HCT116 (cell line): ENCODE results near the gene CTU1. TPM values are rescaled to one million over a fixed set of nuclear protein-coding genes. Genes with fewer than 3 reads are reported as not detected.

Experiments
- ATAC-seq: fragments of 200-7000 bp; cut with Tn5 transposase; 2 replicates; pipeline ENCODE4 v1.9.1; 2020; ENCODE audit warnings: mild to moderate bottlenecking, moderate library complexity
- BruUV-seq: library from RNA; stranded (reverse); fragments of 400-500 nt; replicated peaks from 2 replicates; lab custom pipeline; 2021; lab: Mats Ljungman, UMichigan
- CTCF ChIA-PET: fragments of 300-600 bp; sonication (Branson Sonifier 250); formaldehyde crosslinking; loops from one replicate; lab custom pipeline; 2021; ENCODE audit warnings: antibody characterized with exemption; lab: Charles Lee
- POLR2A ChIA-PET: fragments of 300-600, 350-600 bp; sonication (Branson Sonifier 250); formaldehyde crosslinking; loops from one replicate; lab custom pipeline; 2021; ENCODE audit warnings: antibody characterized with exemption; lab: Charles Lee
- RAD21 ChIA-PET, 2 experiments: fragments of 300-600 bp; sonication (Branson Sonifier 250); formaldehyde crosslinking; loops; one replicate each; lab custom pipeline; 2023; ENCODE audit warnings: low total read pairs in 2 of 2; ENCODE audit not compliant: uncharacterized antibody in 2 of 2, unreplicated experiment in 2 of 2, low non-redundant PET in 1 of 2; lab: Charles Lee
- DNase-seq: peaks from one replicate; pipeline ENCODE4 v3.0.0-alpha.2; 2010; ENCODE audit warnings: low read depth, low spot score
- H2AFZ ChIP-seq: fragments of 200-600 bp; shearing (Covaris generic), sonication (generic); 2 replicates; pipeline ENCODE4 v1.6.1; 2017; ENCODE audit warnings: low read depth, mixed run types, mixed read lengths, antibody characterized with exemption, low read length; ENCODE audit not compliant: poor library complexity, severe bottlenecking
- H3K27ac ChIP-seq: 2 replicates; pipeline ENCODE4 v1.5.1; 2012; ENCODE audit warnings: low read depth, low read length
- H3K27me3 ChIP-seq: fragments of 200-600 bp; sonication (generic); 2 replicates; pipeline ENCODE4 v1.6.1; 2016; ENCODE audit warnings: mixed run types, low read length, mixed read lengths; ENCODE audit not compliant: insufficient read depth
- H3K36me3 ChIP-seq, 2 experiments: fragments of 200-500 bp in 1 of 2; fragments of 200-600 bp in 1 of 2; sonication (Bioruptor generic) in 1 of 2; sonication (generic) in 1 of 2; 2 replicates each; pipeline versions ENCODE4 v1.5.1 to v1.6.1; 2014 to 2016; ENCODE audit warnings: low read length in 2 of 2, inconsistent platforms in 1 of 2, mixed read lengths in 1 of 2, mixed run types in 1 of 2; ENCODE audit not compliant: insufficient read depth in 2 of 2, control insufficient read depth in 1 of 2
- H3K4me1 ChIP-seq, 2 experiments: fragments of 200-600 bp in 1 of 2; sonication (generic) in 1 of 2; 2 replicates each; pipeline versions ENCODE4 v1.5.1 to v1.6.1; 2012 to 2017; ENCODE audit warnings: low read length in 2 of 2, inconsistent platforms in 1 of 2, mild to moderate bottlenecking in 1 of 2, mixed read lengths in 1 of 2, mixed run types in 1 of 2, moderate library complexity in 1 of 2; ENCODE audit not compliant: insufficient read depth in 2 of 2, control insufficient read depth in 1 of 2
- H3K4me2 ChIP-seq: fragments of 200-600 bp; sonication (generic); 2 replicates; pipeline ENCODE4 v1.6.1; 2017; ENCODE audit warnings: mixed run types, low read length, mixed read lengths
- H3K4me3 ChIP-seq, 2 experiments: fragments of 200-600 bp in 1 of 2; sonication (generic) in 1 of 2; replicated peaks in 1 of 2; 2 replicates each; pipeline ENCODE4 v1.5.1; 2011 to 2016; ENCODE audit warnings: low read length in 2 of 2, control low read depth in 1 of 2, low read depth in 1 of 2, mild to moderate bottlenecking in 1 of 2, mixed read lengths in 1 of 2, mixed run types in 1 of 2
- H3K79me2 ChIP-seq: fragments of 200-600 bp; sonication (generic); 2 replicates; pipeline ENCODE4 v1.6.1; 2017; ENCODE audit warnings: mild to moderate bottlenecking, mixed run types, low read length, moderate library complexity, mixed read lengths; ENCODE audit not compliant: insufficient read depth
- H3K9ac ChIP-seq: fragments of 200-600 bp; sonication (generic); 2 replicates; pipeline ENCODE4 v1.6.1; 2016; ENCODE audit warnings: low read length, mixed read lengths
- H3K9me2 ChIP-seq: fragments of 200-600 bp; sonication (generic), shearing (Covaris generic); 2 replicates; pipeline ENCODE4 v1.6.1; 2017; ENCODE audit warnings: mixed run types, mild to moderate bottlenecking, moderate library complexity; ENCODE audit not compliant: insufficient read depth
- H3K9me3 ChIP-seq, 2 experiments: fragments of 200-500 bp in 1 of 2; fragments of 200-600 bp in 1 of 2; sonication (Bioruptor generic) in 1 of 2; sonication (generic) in 1 of 2; 2 replicates each; pipeline ENCODE4 v1.6.1; 2014 to 2017; ENCODE audit warnings: low read length in 2 of 2, mixed read lengths in 2 of 2, inconsistent platforms in 1 of 2, low read depth in 1 of 2, mild to moderate bottlenecking in 1 of 2, mixed run types in 1 of 2, moderate library complexity in 1 of 2; ENCODE audit not compliant: control insufficient read depth in 1 of 2, insufficient read depth in 1 of 2
- H4K20me1 ChIP-seq: fragments of 200-600 bp; sonication (generic), shearing (Covaris generic); 2 replicates; pipeline ENCODE4 v1.6.1; 2017; ENCODE audit warnings: mixed run types, mild to moderate bottlenecking, moderate library complexity; ENCODE audit not compliant: insufficient read depth
- CBX3 ChIP-seq: IDR thresholded peaks from 2 replicates; pipeline ENCODE4 v1.6.1; 2012; ENCODE audit warnings: low read depth
- CEBPB ChIP-seq: IDR thresholded peaks from 2 replicates; pipeline ENCODE4 v1.6.1; 2012; ENCODE audit warnings: low read depth
- CTCF ChIP-seq, 3 experiments: fragments of 200-600 bp in 1 of 3; sonication (generic) in 1 of 3; IDR thresholded peaks in 2 of 3; conservative IDR thresholded peaks in 1 of 3; 2 replicates each; pipeline ENCODE4 v1.5.1; 2012 to 2017; ENCODE audit warnings: low read depth in 2 of 3, low read length in 2 of 3, antibody characterized with exemption in 1 of 3, borderline replicate concordance in 1 of 3, control low read depth in 1 of 3, mild to moderate bottlenecking in 1 of 3, mixed read lengths in 1 of 3, mixed run types in 1 of 3, moderate library complexity in 1 of 3; ENCODE audit not compliant: insufficient read depth in 1 of 3
- EGR1 ChIP-seq: IDR thresholded peaks from 2 replicates; pipeline ENCODE4 v1.6.1; 2012; ENCODE audit warnings: low read depth
- ELF1 ChIP-seq: IDR thresholded peaks from 2 replicates; pipeline ENCODE4 v1.6.1; 2012; ENCODE audit warnings: low read depth, borderline replicate concordance
- EZH2 ChIP-seq: fragments of 200-600 bp; sonication (generic); IDR thresholded peaks from 2 replicates; pipeline ENCODE4 v1.6.1; 2017; ENCODE audit warnings: antibody characterized with exemption, mixed run types
- EZH2phosphoT487 ChIP-seq: fragments of 200-600 bp; IDR thresholded peaks from 2 replicates; pipeline ENCODE4 v1.6.1; 2018; ENCODE audit warnings: antibody characterized with exemption, borderline replicate concordance
- FOSL1 ChIP-seq: IDR thresholded peaks from 2 replicates; pipeline ENCODE4 v1.6.1; 2012; ENCODE audit warnings: low read depth
- JUND ChIP-seq: IDR thresholded peaks from 2 replicates; pipeline ENCODE4 v1.6.1; 2012
- MAX ChIP-seq: IDR thresholded peaks from 2 replicates; pipeline ENCODE4 v1.6.1; 2012
- POLR2A ChIP-seq: IDR thresholded peaks from 2 replicates; pipeline ENCODE4 v1.7.0; 2011; ENCODE audit warnings: borderline replicate concordance; ENCODE audit not compliant: insufficient read depth, insufficient read length; ENCODE audit errors: extremely low read depth
- POLR2AphosphoS5 ChIP-seq: IDR thresholded peaks from 2 replicates; pipeline ENCODE4 v1.6.1; 2011; ENCODE audit warnings: mild to moderate bottlenecking, low read depth, low read length, moderate library complexity
- RAD21 ChIP-seq: IDR thresholded peaks from 2 replicates; pipeline ENCODE4 v1.6.1; 2012; ENCODE audit warnings: low read depth, mild to moderate bottlenecking
- SIN3A ChIP-seq: IDR thresholded peaks from 2 replicates; pipeline ENCODE4 v1.6.1; 2012; ENCODE audit warnings: low read depth
- SP1 ChIP-seq: IDR thresholded peaks from 2 replicates; pipeline ENCODE4 v1.6.1; 2012; ENCODE audit warnings: low read depth
- SRF ChIP-seq: IDR thresholded peaks from 2 replicates; pipeline ENCODE4 v1.6.1; 2012; ENCODE audit warnings: low read depth
- TCF7L2 ChIP-seq: IDR thresholded peaks from 2 replicates; pipeline ENCODE4 v1.7.0; 2011; ENCODE audit warnings: borderline replicate concordance, inconsistent platforms; ENCODE audit not compliant: insufficient read depth, insufficient read length; ENCODE audit errors: extremely low read depth
- YY1 ChIP-seq: IDR thresholded peaks from 2 replicates; pipeline ENCODE4 v1.6.1; 2011; ENCODE audit warnings: low read length, low read depth, moderate library complexity, mild to moderate bottlenecking; ENCODE audit not compliant: insufficient replicate concordance; ENCODE audit errors: extremely low read depth
- ZNF274 ChIP-seq: fragments of 200-500 bp; sonication (Bioruptor generic); IDR thresholded peaks from 2 replicates; pipeline ENCODE4 v1.6.1; 2014; ENCODE audit warnings: mild to moderate bottlenecking, low read depth, low read length, inconsistent platforms
- intact Hi-C: fragments of 100-400 bp; cut with micrococcal nuclease; formaldehyde crosslinking; loops from 2 replicates; pipeline ENCODE4 v1.10.0; 2022
- total RNA-seq: library from RNA; stranded (reverse); gene quantifications from one replicate; pipeline ENCODE4 v1.2.1, GENCODE V29; 2021; ENCODE audit not compliant: unreplicated experiment
- TF ChIP-seq, protein P1 (sequence below): IDR thresholded peaks from 2 replicates; pipeline ENCODE4 v1.6.1; 2011; ENCODE audit warnings: mild to moderate bottlenecking, low read length, moderate library complexity; ENCODE audit not compliant: insufficient replicate concordance; ENCODE audit errors: extremely low read depth

Gene CTU1
- total RNA-seq, 1 experiment from 2014 or later: 14.0 TPM

DNA sequence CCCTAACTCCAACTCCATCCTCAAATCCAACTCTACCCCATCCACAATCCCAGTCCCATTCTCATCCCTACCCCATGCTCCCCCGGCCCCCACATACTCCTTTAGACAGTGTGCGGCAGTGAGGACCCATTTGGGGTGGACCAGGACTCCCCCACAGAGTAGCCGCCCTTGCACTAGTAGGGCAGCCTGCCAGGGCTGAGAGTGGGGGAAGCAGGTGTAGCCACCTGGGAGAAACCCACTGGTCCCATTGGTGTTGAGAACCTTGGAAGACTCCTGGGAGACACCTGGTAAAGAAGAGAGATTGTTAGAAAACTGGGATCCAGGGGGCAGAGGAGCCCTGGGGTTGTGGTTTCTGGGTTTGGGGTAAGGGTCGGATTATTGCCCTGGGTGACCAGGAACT, 47.9 kb downstream of the CTU1 start:
- POLR2A ChIA-PET: no interaction called here
- no peaks in the 10 kb centered on the region for H4K20me1 ChIP-seq
- BruUV-seq: no TSS peak

More for the DNA sequence above, 47.9 kb downstream of the CTU1 start:
- no peak overlapping the region for H2AFZ ChIP-seq
- H3K27me3 ChIP-seq: no peaks in the 10 kb centered on the region; the same call in 1 of the 2 replicates
- H3K9ac ChIP-seq: no peak overlapping the region
- TF ChIP-seq SP1: no peak
- no peak for TF ChIP-seq FOSL1
- no peak for TF ChIP-seq POLR2A
- no peak for TF ChIP-seq TCF7L2
- no peak for TF ChIP-seq YY1
- TF ChIP-seq, protein P1, sequence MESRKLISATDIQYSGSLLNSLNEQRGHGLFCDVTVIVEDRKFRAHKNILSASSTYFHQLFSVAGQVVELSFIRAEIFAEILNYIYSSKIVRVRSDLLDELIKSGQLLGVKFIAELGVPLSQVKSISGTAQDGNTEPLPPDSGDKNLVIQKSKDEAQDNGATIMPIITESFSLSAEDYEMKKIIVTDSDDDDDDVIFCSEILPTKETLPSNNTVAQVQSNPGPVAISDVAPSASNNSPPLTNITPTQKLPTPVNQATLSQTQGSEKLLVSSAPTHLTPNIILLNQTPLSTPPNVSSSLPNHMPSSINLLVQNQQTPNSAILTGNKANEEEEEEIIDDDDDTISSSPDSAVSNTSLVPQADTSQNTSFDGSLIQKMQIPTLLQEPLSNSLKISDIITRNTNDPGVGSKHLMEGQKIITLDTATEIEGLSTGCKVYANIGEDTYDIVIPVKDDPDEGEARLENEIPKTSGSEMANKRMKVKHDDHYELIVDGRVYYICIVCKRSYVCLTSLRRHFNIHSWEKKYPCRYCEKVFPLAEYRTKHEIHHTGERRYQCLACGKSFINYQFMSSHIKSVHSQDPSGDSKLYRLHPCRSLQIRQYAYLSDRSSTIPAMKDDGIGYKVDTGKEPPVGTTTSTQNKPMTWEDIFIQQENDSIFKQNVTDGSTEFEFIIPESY: no peak
- TF ChIP-seq JUND: no peak
- no peak for TF ChIP-seq POLR2AphosphoS5
- no peak for TF ChIP-seq CBX3
- no peak for TF ChIP-seq MAX
- no peak for TF ChIP-seq CEBPB
- no peak for TF ChIP-seq SIN3A
- no peak for TF ChIP-seq EZH2phosphoT487
- TF ChIP-seq CTCF (IDR thresholded peaks at IDR 0.05 in 2 of 3, conservative IDR thresholded peaks at IDR 0.05 in 1 of 3; ENCODE audit: borderline replicate concordance in 1 of 3, insufficient read depth in 1 of 3, low read depth in 2 of 3, low read length in 2 of 3): no peak
- TF ChIP-seq EGR1: no peak
- no peak for TF ChIP-seq ELF1
- TF ChIP-seq EZH2: no peak
- TF ChIP-seq RAD21: no peak
- no peak for TF ChIP-seq SRF
- TF ChIP-seq ZNF274: no peak
- no peak overlapping the region for H3K27ac ChIP-seq
- H3K36me3 ChIP-seq: no peaks in the 10 kb centered on the region
- intact Hi-C loops: no loop called here
- ATAC-seq: no peak
- no peak overlapping the region for H3K4me3 ChIP-seq
- peaks cover 9 to 21% of the 10 kb centered on the region in 2 experiments for H3K4me1 ChIP-seq
- no peak overlapping the region for H3K4me2 ChIP-seq
- no peaks in the 10 kb centered on the region for H3K79me2 ChIP-seq
- H3K9me3 ChIP-seq: no peaks in the 10 kb centered on the region
- no peaks in the 10 kb centered on the region for H3K9me2 ChIP-seq
- CTCF ChIA-PET: no interaction called here
- RAD21 ChIA-PET: no interaction called here
- no peak for DNase-seq
